ENCODE measurements around the gene IKZF4. TPM values are rescaled to one million over a fixed set of nuclear protein-coding genes. Genes with fewer than 3 reads are reported as not detected.
"Not testable (repeated sequence)": the region's sequence is repeated elsewhere in the genome, so short reads cannot be mapped to it uniquely, and the experiment has no call there.

Gene IKZF4
- total RNA-seq (2014; rRNA removed; shearing (Covaris generic)), result 0.79 and 1.1 TPM in 2 replicates
- 2.6 and 5.4 TPM in 2 replicates for polyA plus RNA-seq (2015; cell fraction: cytosol; rRNA removed)
- 7.2 and 24.5 TPM in 2 replicates for polyA plus RNA-seq (2015; cell fraction: nucleus; rRNA removed)

GRCh38 chr12:56020423-56021184, at the start of gene IKZF4:
TSS of gene IKZF4 (plus strand) at chr12:56021043. CDS start at chr12:56021494, 451 bp downstream.
- no peak for DNase-seq (ENCODE audit: low read depth, low spot score)
- in situ Hi-C loops (cut with HindIII; ENCODE audit: low pct_unique_long_range_greater_than_20kb, low sequenced_read_pairs), result no loop called here

GRCh38 chr12:55972042-55972441, 48.8 kb upstream of the IKZF4 start:
- peak; percentile 89 for DNase-seq (ENCODE audit: low read depth, low spot score)
- in situ Hi-C loops (cut with HindIII; ENCODE audit: low pct_unique_long_range_greater_than_20kb, low sequenced_read_pairs), result no loop called here

GRCh38 chr12:55972456-55972855, 48.4 kb upstream of the IKZF4 start:
- in situ Hi-C loops (cut with HindIII; ENCODE audit: low pct_unique_long_range_greater_than_20kb, low sequenced_read_pairs), result no loop called here

GRCh38 chr12:55972911-55973598, 47.8 kb upstream of the IKZF4 start:
- DNase-seq (ENCODE audit: low read depth, low spot score), result peak; percentile 53
- in situ Hi-C loops (cut with HindIII; ENCODE audit: low pct_unique_long_range_greater_than_20kb, low sequenced_read_pairs), result no loop called here

More at GRCh38 chr12:55972456-55972855, 48.4 kb upstream of the IKZF4 start:
- DNase-seq (ENCODE audit: low read depth, low spot score), result no peak

- peak; percentile 100 for DNase-seq (ENCODE audit: low read depth, low spot score)
Observed at GRCh38 chr12:55973599-55974307, 47.1 kb upstream of the IKZF4 start, which contains the start of gene RAB5B. TSS of gene RAB5B (plus strand) at chr12:55974078. CDS start at chr12:55986961, 12,883 bp downstream.

GRCh38 chr12:55974308-55974730, 46.5 kb upstream of the IKZF4 start:
- in situ Hi-C loops (cut with HindIII; ENCODE audit: low pct_unique_long_range_greater_than_20kb, low sequenced_read_pairs), result no loop called here
- peak; percentile 55 for DNase-seq (ENCODE audit: low read depth, low spot score)

More at GRCh38 chr12:55973599-55974307, 47.1 kb upstream of the IKZF4 start, which contains the start of gene RAB5B:
- in situ Hi-C loops (cut with HindIII; ENCODE audit: low pct_unique_long_range_greater_than_20kb, low sequenced_read_pairs), result no loop called here

GRCh38 chr12:55978393-55978792, 42.5 kb upstream of the IKZF4 start:
- in situ Hi-C loops (cut with HindIII; ENCODE audit: low pct_unique_long_range_greater_than_20kb, low sequenced_read_pairs), result no loop called here
- DNase-seq (ENCODE audit: low read depth, low spot score), result no peak

- DNase-seq (ENCODE audit: low read depth, low spot score), result no peak
- in situ Hi-C loops (cut with HindIII; ENCODE audit: low pct_unique_long_range_greater_than_20kb, low sequenced_read_pairs), result no loop called here
Observed at GRCh38 chr12:55979069-55979468, 41.8 kb upstream of the IKZF4 start.

- DNase-seq (ENCODE audit: low read depth, low spot score); in situ Hi-C loops (cut with HindIII; ENCODE audit: low pct_unique_long_range_greater_than_20kb, low sequenced_read_pairs): not testable (repeated sequence)
Observed at GRCh38 chr12:55981882-55982281, 39.0 kb upstream of the IKZF4 start.

- DNase-seq (ENCODE audit: low read depth, low spot score), result no peak
- in situ Hi-C loops (cut with HindIII; ENCODE audit: low pct_unique_long_range_greater_than_20kb, low sequenced_read_pairs), result no loop called here
Observed at GRCh38 chr12:55982319-55982936, 38.4 kb upstream of the IKZF4 start.

GRCh38 chr12:55983232-55983842, 37.5 kb upstream of the IKZF4 start:
- DNase-seq (ENCODE audit: low read depth, low spot score), result no peak
- in situ Hi-C loops (cut with HindIII; ENCODE audit: low pct_unique_long_range_greater_than_20kb, low sequenced_read_pairs), result no loop called here

GRCh38 chr12:55984861-55985260, 36.0 kb upstream of the IKZF4 start:
- no peak for DNase-seq (ENCODE audit: low read depth, low spot score)
- in situ Hi-C loops (cut with HindIII; ENCODE audit: low pct_unique_long_range_greater_than_20kb, low sequenced_read_pairs), result no loop called here

- DNase-seq (ENCODE audit: low read depth, low spot score), result no peak
- in situ Hi-C loops (cut with HindIII; ENCODE audit: low pct_unique_long_range_greater_than_20kb, low sequenced_read_pairs), result no loop called here
Observed at GRCh38 chr12:55985341-55985740, 35.5 kb upstream of the IKZF4 start.

- DNase-seq (ENCODE audit: low read depth, low spot score); in situ Hi-C loops (cut with HindIII; ENCODE audit: low pct_unique_long_range_greater_than_20kb, low sequenced_read_pairs): not testable (repeated sequence)
Observed at GRCh38 chr12:55985976-55986375, 34.9 kb upstream of the IKZF4 start.

GRCh38 chr12:55991110-55991509, 29.7 kb upstream of the IKZF4 start:
- in situ Hi-C loops (cut with HindIII; ENCODE audit: low pct_unique_long_range_greater_than_20kb, low sequenced_read_pairs), result no loop called here
- no peak for DNase-seq (ENCODE audit: low read depth, low spot score)

- in situ Hi-C loops (cut with HindIII; ENCODE audit: low pct_unique_long_range_greater_than_20kb, low sequenced_read_pairs), result no loop called here
- DNase-seq (ENCODE audit: low read depth, low spot score), result no peak
Observed at GRCh38 chr12:55993230-55993853, 27.5 kb upstream of the IKZF4 start.

- in situ Hi-C loops (cut with HindIII; ENCODE audit: low pct_unique_long_range_greater_than_20kb, low sequenced_read_pairs), result no loop called here
- no peak for DNase-seq (ENCODE audit: low read depth, low spot score)
Observed at GRCh38 chr12:55995366-55995765, 25.5 kb upstream of the IKZF4 start.
